ENCODE results near the gene OTOG.

The OTOG gene

DNA sequence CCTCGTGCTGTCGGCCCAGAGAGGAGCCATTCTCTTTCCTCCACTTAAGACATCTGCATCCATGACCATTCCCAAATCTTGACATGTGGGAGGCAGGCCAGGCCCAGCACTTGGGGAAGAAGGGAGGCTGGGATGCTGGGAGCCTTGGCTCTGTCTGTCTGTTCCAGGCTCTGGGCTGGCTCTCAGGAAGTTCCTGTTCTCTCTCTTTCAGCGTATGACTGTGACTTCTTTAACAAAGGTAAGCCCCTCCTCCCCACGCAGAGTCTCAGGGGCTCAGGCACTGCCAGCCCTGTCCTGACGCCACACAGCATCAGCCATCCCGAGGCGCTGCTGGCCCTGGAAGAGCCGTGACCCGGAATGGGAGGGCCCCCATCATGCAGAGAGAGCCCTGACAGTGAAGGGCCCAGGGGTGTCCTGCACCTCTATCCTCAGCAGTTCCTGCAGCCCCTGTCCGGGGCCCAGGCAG is 52.4 kb downstream of the OTOG start:
- in situ Hi-C loops (cut with MboI; ENCODE audit: low sequenced_read_pairs) = no loop called here

DNA sequence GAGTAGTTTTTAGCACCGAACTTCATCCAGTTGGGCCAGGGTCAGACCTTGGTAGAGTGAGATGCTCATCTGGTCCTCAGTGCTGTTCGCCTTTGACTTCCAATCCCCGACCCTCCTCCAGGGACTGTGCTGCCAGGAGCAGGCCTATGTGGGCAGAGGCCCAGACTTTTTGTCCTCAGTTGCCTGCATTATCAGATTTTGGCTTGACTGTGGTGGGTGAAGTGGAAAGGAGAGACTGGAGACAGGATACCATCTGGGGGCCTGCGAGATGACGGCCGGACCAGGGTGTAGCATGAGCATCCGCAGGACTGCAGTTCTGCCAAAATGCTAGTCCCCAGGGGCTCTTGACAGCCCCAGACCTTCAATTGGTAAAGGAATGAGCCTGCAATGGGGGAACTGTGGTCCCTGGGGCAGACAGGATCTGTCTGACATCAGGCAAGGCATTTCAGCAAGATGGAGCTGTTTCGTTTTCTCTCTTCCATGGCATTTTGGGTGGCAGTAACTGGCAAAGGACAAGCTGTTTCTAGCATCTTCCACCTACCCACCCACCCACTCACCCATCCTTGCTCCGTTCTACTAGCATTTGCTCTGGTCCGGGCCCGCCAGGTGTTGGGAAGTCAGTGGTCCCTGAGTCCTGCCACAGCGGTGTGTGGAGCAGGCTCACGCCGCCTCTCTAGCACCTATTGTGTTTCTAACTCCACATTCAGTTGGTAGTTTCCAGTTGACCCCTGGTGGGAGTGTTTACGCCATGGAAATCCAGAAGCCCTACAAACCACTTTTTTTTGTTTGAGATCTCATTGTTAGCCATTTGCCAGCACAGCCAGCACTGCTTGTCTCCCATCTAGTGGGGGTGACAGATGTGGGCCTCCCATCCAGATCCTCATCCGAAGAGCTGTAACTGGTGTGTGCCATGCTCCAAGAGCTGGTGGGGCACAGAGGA is 53.5 kb downstream of the OTOG start:
- in situ Hi-C loops (cut with MboI; ENCODE audit: low sequenced_read_pairs) = no loop called here

DNA sequence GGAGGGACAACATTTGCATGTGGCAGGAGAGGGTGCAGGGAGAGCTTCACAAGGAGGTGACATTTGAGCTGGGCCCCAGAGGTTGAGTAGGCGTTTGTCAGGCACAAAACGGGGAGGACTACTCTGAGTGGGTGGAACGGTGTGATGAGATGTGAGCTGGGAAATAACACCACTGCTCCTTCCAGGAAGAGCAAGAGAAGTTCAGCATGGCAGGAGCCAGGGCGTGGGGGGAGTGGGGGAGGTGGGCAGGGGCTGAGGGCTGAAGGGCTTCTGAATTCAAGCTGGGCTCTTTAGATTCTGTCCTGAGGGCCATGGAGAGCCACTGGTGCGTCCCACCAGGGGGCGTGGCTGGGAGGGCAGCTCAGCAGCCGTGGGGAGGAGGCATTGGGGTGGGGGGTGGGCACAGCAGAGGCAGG is 54.2 kb downstream of the OTOG start:
- in situ Hi-C loops (cut with MboI; ENCODE audit: low sequenced_read_pairs) = no loop called here

DNA sequence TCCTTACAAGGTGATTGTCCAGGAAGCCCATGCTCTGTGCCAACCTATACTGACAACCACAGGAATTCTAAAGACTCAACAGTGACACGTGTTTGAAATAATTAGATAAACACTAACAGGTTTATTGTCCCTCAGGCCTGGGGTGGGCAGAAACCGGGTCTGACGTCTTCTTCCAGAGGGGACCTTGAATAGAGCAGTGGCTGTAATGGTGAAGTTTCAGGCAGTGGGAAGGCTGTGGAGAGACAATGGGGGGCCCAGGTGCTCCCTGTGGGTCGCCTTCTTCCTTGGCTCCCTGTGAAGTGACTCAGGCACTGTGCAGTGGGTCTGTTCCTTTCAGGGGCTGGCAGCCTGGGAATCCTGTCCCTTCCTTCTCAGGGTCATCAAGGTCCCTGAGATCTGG is 54.6 kb downstream of the OTOG start:
- in situ Hi-C loops (cut with MboI; ENCODE audit: low sequenced_read_pairs) = no loop called here

DNA sequence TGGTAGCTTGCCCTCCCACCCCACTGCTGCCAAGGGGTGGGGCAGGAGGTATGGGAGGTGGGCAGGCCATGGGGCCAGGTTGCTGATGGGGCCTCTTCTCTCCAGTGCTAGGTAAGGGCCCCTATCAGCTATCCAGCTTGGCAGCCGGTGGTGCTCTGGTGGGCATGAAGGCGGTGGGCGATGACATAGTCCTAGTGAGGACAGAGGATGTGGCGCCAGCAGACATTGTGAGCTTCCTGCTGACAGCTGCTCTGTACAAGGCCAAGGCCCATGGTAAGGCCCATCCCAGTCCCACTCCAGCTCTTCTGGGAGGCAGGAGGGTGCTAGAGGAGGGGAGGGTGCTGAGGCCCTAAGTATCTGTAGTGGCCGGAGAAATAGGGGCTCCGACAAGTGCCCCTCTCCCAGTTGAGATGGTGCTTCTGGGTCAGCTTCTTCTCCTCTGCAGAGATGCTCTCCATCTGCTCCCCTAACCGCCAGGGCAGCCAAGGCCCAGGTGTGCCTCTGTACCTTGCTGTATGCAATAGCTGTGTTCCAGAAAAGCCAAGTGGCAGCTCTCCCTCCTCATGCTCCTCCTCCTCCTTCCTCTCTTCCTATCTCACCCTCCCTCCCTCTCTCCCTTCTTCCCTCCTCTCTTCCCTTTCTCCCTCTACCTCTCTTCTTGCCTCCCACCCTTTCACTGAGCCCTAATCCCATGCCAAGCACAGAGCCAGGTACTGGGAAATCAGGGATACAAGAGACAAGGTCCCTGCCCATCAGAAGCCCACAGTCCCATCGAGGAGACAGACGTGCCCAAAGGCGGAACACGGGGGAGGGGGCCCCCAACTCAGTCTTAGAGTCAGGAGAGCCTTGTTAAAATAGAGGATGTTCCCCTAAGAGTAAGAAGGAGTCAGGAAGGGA is 55.3 kb downstream of the OTOG start:
- in situ Hi-C loops (cut with MboI; ENCODE audit: low sequenced_read_pairs) = no loop called here

DNA sequence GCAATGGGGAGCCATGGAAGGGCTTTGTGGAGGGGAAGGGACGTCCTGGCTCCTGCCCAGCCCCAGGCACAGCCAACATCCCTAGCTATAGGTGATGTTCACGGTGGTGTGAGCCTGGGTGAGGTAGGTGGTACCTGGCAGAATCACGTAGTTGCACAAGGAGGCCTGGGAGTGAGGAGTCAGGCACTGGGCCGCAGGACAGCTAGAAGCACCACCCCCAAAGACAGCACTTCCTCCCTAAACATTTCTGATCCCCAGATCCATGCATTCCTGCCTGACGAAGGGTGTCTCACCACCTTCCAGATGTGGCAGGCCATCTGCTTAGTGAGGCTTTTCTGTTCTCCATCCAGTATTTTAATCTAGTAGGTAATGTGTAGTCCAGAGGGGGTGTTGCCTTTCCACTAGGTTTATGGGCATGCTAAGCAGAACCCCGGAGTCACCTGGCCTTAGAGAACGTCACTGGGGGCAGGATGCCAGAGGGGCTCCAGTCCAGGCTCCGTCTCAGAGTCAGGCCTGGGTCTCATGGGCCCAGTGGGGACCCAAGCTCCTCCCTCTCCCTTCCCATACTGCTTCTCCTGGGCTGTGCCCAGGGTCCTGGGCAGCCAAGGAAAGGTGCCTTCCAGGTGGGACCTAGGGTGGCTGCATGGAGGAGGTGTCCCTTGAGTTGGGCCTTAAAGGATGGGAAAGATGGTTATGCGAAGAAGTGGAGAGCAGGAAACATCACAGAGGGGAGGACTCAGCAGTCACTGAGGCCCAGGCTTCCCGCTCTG is 56.2 kb downstream of the OTOG start:
- in situ Hi-C loops (cut with MboI; ENCODE audit: low sequenced_read_pairs) = no loop called here

DNA sequence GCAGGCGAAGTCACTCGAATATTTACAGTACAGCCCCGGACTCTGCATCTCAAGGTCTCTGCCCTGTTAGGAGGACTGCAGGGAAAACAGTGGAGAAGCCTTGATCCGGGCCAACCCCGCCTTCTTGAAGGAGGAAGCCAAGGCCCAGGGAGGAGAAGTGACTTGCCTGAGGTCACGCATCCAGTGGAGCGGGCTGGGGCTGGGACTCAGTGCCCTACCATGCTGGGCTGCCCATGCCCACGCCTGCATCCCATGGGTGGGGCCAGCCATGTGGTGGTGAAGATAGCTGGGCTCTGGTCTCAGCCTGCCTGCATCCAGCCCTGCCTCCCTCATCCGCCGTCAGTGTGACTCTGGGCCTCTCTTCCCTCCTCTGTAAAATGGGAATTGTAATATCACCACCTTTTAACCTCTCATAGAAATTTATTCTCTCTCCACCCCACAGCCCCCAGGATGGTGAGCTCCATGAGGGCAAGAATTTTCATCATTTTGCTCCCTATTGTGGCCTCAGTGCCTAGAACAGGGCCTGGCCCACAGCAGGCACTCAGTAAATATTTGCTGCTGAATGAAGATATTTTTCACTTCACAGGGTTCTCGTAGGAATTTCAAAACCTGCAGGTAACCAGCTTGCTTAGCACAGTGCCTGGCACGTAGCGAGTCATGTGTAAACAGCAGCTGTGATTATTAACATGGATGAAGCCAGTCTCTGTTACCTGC is 57.3 kb downstream of the OTOG start:
- in situ Hi-C loops (cut with MboI; ENCODE audit: low sequenced_read_pairs) = no loop called here

DNA sequence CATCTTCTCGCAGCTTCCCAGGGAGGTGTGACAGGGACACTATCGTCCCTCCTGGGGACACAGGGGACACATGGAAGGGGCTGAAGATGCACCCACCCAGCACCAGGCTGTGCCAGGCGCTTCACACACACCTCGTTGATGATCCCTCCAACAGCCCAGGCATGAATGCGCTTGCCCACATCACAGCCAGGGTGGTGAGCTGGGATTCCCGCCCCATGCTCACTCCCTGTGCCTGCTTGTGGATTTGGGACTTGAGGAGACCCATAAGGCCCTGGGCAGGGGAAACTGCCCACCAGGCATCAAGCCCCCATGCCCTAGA is 57.8 kb downstream of the OTOG start:
- in situ Hi-C loops (cut with MboI; ENCODE audit: low sequenced_read_pairs) = no loop called here

DNA sequence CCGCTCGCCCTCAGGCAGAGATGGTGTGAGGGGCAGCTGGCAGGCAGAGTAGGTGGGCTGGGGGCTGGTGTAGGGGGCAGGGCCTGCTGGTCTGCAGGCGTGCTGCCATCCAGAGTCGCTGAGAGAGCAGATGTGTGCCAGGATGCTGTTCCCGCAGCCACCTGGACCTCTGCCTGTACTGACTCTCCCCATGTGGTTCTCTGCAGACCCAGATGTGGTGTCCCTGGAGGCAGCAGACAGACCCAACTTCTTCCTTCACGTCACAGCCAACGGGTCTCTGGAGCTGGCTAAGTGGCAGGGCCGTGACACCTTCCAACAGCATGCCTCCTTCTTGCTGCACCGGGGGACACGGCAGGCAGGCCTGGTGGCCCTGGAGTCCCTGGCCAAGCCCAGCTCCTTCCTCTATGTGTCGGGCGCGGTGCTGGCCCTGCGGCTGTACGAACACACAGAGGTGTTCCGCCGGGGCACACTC is 58.6 kb downstream of the OTOG start:
- in situ Hi-C loops (cut with MboI; ENCODE audit: low sequenced_read_pairs) = no loop called here

DNA sequence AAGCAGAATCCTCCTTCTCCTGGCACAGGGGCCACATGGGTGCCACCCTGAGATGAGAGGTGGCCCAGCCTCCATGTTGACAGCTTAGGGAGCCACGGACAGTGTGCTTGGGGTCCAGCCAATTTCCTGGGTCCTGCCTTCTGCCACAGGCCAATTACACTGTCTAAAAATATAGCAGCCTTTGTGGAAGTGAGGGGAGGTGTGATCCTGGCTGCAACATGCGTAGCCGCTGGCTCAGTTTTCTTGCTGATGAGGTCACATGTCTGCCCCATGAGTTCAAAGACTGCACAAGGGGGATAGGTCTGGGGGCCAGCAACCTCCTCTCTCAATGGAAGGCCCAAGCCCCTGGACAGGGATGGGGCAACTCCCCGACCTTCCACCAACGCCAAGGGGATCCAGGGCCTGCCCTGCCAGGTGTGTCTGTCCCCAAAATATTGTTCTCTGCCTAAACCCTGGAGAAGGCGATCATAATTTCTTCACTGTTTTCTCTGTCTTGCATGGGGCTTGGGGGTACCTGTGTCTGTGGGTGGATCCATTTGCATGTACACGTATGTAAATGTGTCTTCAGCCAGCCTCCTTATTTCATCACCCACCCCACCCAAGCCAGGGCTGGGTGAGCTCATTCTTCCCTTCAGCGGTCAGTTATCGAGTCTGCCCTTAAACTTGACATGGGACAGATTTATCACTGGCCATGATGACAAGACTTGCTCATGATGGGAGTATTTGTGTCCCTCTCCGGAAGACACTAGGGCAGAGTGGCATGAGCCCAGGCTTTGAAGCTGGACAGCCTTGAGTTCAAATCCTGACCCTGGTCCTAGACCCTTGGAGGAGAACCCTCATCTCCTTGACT is 59.4 kb downstream of the OTOG start:
- in situ Hi-C loops (cut with MboI; ENCODE audit: low sequenced_read_pairs) = no loop called here

DNA sequence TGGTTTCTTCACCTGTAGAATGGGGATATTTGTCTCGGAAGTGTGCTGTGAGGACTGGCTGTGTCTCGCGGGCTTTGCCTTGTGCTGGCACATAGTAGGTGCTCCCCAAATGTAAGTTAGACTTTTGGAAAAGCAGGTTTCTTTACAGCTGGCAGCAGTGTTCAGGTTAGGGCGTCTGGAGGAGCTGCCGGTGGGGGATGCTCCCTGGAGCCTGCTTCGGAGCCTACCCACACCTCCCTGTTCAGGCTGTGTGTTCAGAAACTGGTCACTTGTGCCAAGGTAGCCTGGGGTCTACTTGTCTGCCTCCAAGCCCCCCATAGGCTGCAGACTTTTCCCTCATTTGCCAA is 60.0 kb downstream of the OTOG start:
- in situ Hi-C loops (cut with MboI; ENCODE audit: low sequenced_read_pairs) = no loop called here

DNA sequence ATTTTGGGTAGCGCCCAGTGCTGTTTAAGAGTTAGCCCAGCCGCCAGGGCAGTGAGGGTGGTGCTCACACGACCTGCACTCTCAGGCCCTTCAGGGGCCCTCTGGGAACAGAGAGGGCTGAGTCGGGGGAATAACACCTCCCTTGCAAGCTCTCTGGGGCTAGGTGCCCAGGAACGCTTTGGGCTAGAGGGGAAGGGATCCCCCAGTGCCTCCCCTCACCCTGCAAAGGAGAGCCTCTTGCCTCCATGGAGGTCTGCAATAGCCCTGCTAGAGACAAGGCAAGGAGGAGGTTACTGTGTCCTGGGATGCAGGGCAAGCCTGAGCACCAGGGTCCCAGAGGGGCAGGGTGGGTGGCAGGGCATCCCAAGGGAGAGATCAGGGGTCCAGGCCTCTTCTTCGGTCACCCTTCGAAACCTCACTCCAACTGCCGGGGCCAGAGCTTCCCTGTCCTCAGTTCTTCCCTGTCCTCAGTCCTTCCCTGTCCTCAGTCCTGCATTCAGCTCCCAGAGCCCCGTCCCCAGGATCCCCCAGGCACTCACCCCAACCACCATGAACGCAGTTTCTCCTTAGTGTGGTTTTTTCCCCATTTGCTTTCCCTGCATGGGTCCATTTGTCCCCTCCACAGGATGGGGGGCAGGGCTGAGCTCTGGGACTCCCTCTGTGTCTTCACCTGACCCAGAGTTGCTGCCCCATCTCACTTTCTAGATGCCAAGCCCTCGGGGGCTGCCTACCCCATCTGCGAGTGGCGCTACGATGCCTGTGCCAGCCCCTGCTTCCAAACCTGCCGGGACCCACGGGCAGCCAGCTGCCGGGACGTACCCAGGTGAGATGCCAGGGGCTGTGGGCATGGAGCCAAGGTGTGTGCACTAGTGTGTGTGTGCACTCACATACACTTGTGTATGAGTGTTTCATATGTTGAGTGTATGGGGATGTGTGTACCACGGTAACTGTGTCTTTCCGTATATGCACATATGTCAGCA is 60.8 kb downstream of the OTOG start:
- in situ Hi-C loops (cut with MboI; ENCODE audit: low sequenced_read_pairs) = no loop called here

DNA sequence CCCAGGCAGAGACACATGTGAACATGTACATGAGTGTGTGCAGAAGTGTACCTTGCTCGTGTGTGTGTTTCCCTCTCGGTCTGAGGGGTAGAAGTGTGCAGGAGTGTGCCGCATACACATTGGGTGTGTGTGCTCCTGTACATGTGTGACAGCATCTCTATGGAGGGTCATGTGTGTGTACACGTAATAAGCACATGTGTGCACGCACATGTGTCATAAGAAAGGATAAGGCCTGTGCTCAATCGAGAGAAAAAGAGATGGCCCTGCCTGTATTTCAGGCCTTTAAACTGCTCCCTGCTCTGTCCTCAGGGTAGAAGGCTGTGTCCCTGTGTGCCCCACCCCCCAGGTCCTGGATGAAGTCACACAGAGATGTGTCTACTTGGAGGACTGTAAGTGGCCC is 61.8 kb downstream of the OTOG start:
- in situ Hi-C loops (cut with MboI; ENCODE audit: low sequenced_read_pairs) = no loop called here

DNA sequence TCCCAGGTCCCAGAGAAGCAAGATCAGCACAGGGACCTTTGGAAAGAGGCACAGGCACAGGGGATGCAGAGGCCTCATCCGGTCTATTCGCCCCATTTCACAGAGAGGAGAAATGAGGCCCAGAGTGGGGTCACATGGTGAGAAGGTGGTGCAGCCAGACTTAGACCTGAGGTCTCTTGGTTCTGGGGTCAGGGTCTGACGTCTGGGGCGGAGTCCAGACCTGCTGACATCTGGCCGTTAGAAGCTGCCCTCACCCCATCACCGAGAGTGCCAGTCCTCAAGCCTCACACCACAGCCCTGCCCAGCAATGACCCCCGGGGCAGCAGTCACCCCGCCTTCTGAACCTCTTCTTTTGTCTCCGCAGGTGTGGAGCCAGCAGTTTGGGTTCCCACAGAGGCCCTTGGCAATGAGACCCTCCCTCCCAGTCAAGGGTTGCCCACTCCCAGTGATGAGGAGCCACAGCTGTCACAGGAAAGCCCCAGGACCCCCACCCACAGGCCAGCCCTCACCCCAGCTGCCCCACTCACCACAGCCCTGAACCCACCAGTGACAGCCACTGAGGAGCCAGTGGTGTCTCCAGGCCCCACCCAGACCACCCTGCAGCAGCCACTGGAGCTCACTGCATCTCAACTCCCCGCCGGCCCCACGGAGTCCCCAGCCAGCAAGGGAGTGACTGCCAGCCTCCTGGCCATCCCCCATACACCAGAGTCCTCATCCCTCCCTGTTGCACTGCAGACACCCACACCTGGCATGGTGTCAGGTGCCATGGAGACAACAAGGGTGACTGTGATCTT is 62.4 kb downstream of the OTOG start:
- in situ Hi-C loops (cut with MboI; ENCODE audit: low sequenced_read_pairs) = no loop called here

DNA sequence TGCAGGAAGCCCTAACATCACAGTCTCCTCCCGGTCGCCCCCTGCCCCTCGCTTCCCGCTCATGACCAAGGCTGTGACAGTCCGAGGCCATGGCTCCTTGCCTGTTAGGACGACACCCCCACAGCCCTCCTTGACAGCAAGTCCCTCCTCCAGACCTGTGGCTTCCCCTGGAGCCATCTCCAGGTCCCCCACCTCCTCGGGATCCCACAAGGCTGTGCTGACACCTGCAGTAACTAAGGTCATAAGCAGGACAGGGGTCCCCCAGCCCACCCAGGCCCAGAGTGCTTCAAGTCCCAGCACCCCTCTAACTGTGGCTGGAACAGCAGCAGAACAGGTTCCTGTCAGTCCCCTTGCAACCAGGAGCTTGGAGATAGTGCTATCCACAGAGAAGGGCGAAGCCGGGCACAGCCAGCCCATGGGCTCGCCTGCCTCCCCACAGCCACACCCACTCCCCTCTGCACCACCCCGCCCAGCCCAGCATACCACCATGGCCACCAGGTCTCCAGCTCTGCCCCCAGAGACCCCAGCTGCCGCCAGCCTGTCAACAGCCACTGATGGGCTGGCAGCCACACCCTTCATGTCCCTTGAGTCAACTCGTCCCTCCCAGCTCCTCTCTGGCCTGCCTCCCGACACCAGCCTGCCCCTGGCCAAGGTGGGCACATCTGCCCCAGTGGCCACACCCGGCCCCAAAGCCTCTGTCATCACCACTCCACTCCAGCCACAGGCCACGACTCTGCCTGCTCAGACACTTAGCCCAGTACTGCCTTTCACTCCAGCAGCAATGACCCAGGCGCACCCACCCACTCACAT is 63.2 kb downstream of the OTOG start:
- in situ Hi-C loops (cut with MboI; ENCODE audit: low sequenced_read_pairs) = no loop called here

DNA sequence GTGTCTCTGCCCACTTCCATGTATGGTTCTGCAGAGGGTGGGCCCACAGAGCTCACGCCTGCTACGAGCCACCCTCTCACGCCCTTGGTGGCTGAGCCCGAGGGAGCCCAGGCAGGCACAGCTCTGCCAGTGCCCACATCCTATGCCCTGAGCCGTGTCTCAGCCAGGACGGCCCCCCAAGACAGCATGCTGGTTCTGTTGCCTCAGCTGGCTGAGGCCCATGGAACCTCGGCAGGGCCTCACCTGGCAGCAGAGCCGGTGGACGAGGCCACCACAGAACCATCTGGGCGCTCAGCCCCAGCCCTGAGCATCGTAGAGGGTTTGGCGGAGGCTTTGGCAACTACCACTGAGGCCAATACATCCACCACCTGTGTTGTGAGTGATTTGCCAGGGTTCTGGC is 64.0 kb downstream of the OTOG start:
- in situ Hi-C loops (cut with MboI; ENCODE audit: low sequenced_read_pairs) = no loop called here
